HG02840 (cell line): ENCODE results near the gene ARGLU1.

Source experiments
- ATAC-seq: cut with Tn5 transposase; IDR thresholded peaks from one replicate; pipeline ENCODE4 v1.9.1; 2021; ENCODE audit warnings: mild to moderate bottlenecking, moderate library complexity, moderate number of reproducible peaks; ENCODE audit not compliant: unreplicated experiment, low FRiP score

Gene ARGLU1

DNA sequence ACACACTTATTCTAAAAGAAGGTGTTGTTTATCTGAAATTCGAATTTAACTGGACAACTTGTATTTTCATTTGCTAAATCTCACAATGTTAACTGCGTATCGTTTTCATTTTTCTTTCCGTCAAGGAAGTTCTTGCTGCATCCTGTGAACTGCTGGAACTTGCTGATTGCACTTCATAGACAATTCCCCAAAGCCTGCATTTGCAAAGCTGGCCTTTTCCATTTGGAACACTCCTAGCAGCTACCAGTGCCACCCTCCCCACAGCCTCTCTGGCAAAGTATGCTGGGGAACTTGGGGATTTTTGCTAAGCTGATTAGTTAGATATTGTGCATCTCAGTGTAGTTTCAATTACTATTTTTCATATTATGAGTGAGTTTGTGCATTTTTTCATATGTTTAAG lies 20.4 kb upstream of the ARGLU1 start:
- ATAC-seq = no peak

GRCh38 chr13:106587787-106588186 lies 19.9 kb upstream of the ARGLU1 start:
- no peak for ATAC-seq

DNA sequence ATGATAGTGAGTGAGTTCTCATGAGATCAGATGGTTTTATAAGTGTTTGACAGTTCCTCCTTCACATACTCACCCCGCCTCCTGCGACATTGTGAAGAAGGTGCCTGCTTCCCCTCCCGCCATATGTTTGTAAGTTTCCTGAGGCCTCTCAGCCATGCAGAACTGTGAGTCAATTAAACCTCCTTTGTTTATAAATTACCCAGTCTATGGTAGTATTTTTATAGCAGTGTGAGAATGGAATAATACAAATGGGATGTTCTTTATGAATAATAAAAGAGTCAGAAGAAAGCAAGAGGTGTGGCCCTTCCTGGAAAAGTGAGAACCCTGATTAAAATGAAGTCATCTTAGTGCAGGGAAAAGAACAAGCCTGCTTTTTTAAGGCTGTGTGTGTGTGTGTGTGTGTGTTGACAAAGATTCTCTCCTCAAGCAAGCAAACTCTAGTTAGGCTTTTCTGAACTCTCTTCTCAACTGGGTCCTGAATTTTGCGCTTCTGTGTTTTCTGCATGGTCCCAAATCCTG lies 18.8 kb upstream of the ARGLU1 start:
- ATAC-seq = no peak

DNA sequence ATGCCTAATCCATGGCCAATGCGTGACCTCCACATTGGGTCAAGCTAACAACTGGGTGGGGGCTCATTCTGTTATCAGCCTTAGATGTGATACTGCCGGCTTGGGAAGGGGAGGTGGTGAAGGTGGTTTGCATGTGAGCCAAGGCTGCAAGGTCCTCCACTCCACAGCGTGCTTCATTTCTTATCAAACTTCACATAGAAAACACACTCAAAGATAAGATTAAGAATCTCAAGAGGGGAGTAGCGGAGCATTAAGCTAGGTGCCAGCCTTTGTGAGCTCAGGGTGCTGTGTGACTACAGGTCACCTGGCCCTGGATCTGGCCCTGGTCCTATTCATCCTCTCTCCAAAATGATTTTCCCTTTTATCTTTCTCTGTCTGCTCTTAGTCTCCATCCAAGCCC lies 13.3 kb upstream of the ARGLU1 start:
- ATAC-seq = no peak

DNA sequence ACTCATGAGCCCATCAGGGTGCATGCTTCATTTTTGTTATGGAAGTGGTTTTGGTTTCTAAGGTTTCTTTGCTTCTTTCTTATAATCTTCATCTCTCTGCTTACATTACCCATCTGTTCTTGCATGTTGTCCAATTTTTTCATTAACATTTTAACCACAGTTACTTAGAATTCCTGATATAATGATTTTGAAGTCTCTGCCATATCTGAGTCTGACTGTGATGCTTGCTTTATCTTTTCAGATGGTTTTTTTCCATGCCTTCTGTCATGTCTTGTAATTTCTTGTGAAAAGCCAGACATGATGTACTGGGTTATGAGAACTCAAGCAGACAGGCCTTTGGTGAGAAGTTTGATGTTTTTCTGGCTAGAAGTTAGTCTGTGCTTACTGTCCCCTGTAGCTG lies 8.0 kb upstream of the ARGLU1 start:
- ATAC-seq = no peak

DNA sequence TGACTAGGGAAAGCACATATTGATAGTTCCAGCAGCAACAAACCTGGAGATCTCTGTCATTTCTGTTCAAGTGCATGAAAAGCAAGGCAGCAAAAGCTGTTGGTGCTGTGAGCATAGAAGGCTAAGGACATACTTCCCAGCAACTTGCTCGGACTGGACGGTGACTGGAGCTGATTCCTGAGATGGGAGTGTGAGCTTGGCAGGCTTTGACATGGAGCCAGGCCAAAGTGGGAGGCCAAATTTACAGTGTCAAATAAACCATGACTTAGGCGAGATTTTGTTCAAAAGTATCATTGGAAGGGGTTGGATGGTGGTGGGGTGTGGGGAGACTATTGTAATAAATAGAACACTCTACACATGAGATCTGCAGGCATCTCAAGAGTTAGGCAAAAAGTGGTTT lies 5.9 kb upstream of the ARGLU1 start:
- ATAC-seq = no peak

- no peak for ATAC-seq
These were observed 5.4 kb upstream of the ARGLU1 start for GRCh38 chr13:106573284-106573846.

- ATAC-seq = peak; percentile 24
These were observed 2.4 kb upstream of the ARGLU1 start for GRCh38 chr13:106570299-106570852.

DNA sequence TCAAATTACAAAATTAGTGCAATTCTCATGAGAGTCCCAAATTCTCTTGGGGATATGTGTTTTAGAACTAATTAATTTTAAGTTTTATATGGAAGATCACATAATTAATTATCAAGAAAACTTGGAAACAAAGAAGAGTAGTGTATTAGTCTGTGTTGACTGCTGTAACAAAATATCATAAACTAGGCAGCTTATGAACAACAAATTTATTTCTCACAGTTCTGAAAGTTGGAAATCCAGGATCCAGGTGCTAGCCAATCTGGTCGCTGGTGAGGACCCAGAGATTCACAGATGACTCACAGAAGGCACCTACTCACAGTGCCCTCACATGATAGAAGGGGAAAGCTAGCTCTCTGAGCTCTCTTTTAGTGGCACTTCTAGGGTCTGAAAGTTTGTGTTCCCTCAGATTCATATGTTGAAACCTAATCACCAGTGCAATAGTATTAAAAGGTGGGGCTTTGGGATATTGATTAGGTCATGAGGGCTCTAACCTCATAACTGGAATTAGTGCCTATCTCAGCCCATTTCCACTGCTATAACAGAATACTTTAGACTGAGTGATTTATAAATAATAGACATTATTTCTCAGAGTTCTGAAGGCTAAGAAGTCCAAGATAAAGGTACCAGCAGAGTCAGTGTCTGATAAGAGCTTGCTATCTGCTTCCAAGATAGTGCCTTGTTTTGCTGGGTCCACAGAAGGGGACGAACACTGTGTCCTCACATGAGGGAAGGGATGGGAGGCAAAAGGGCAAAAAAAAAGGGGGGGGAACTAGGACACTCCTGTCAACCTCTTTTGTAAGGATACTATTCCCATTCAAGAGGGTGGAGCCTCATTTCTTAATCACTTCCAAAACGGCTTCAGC lies 1.5 kb upstream of the ARGLU1 start:
- ATAC-seq = no peak

- peak; percentile 32 for ATAC-seq
These were observed 514 bp upstream of the ARGLU1 start for GRCh38 chr13:106568299-106569003.

- peak; percentile 26 for ATAC-seq
These were observed 1.1 kb downstream of the ARGLU1 start for GRCh38 chr13:106566641-106567473.

- no peak for ATAC-seq
These were observed 2.7 kb downstream of the ARGLU1 start for GRCh38 chr13:106565127-106565775.

- no peak for ATAC-seq
These were observed 5.6 kb downstream of the ARGLU1 start for GRCh38 chr13:106562301-106562700.

DNA sequence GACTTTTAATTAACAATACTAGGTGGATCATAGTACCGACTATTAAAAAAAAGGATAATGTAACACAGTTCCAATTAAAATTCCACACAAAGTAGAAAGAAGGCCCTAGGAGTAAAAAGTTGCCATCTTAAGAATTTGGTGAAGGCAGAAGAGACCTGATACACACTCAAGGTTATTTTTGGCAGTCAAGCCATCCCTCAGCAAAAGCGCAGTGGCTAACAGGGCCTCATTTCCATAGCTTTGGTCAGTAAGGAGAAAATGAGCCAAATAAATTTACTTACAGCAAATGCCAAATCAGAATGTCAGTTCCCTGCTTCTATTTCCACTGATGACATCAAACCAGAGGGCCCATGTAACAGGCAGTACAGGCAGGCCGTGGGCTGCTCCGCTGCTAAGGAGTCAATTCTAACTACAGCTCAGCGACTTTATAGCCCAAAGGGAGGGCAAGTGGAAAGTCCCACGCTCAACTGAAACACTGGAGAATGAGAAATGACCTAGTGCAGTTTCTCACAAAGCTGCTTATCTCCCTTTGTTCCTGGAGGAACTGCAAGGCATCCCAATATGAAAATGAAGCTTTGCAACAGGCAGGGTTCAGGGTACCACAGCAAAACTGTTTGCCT lies 6.3 kb downstream of the ARGLU1 start:
- peak; percentile 89 for ATAC-seq

DNA sequence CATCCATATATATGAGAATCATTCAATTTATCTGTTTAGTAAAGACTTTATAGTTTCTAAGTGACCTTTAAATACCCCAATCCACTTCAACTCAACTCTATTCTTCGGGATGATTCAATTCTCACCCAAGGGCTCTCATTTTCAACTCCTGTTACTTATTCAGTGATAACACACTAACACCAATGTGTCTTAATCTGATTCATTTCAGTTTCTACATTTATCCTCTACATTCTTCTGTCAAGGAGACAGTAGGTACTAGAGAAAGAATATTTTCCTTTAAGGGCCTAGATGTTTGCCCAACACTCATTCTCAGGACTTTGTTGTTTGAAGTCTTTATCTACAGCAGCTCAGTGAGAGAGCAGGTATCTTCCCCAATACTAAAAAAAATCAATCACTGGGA lies 7.1 kb downstream of the ARGLU1 start:
- ATAC-seq = peak; percentile 34

DNA sequence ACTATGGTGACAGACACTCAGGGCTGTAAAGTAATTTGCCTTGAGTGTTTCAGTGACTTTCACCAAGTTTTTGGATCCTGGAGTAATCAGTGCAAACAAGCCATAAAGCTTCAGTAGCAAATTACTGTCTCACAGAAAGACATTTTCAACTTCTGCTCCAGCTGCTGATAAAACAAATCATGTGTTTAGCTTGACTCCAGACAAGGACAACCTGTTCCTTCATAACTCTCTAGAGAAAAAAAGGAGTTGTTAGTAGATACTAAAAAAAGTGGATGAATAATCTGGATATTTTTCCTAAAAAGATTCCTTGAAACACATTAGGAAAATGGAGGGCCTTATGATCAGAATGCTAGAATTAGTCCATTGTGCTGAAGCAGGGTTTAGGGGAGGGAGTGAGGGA lies 9.4 kb downstream of the ARGLU1 start:
- no peak for ATAC-seq

- no peak for ATAC-seq
These were observed 12.2 kb downstream of the ARGLU1 start for GRCh38 chr13:106555631-106556328.

DNA sequence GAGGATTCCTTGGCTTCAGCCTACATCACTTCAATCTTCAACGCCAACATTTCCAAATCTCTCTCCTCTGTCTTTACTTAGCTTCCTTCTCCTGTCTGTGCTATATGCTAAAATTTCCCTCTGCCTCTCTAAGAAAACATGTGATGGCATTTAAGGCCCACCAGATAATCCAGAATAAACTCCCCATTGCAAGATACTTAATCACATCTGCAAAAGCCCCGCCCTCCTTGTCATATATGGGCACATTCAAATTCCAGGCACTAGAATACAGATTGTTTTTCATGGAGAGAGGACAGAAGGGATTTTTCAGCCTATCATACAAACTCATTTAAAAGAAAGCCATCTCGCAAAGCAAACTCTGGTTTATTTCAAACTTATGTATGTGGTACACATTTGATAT lies 16.2 kb downstream of the ARGLU1 start:
- no peak for ATAC-seq

GRCh38 chr13:106551350-106551749 lies 16.6 kb downstream of the ARGLU1 start:
- no peak for ATAC-seq
